Astrocyte of the spinal cord (primary cell): ENCODE measurements around the gene ZNF211.

ENCODE experiments used
- DNase-seq: peaks from one replicate; pipeline ENCODE4 v3.0.0; 2011; ENCODE audit warnings: low read depth, low spot score
- H3K4me3 ChIP-seq: 2 replicates; pipeline ENCODE4 v1.5.1; 2011; ENCODE audit warnings: low read depth, mild to moderate bottlenecking, low read length, moderate library complexity
- CTCF ChIP-seq: IDR thresholded peaks from 2 replicates; pipeline ENCODE4 v1.5.1; 2012; ENCODE audit warnings: low read depth, mild to moderate bottlenecking, low read length, inconsistent platforms
- in situ Hi-C: cut with HindIII; loops from 2 replicates; pipeline ENCODE4 v1.10.0; 2017; ENCODE audit warnings: low sequenced_read_pairs

Gene ZNF211

GRCh38 chr19:57653689-57654088 is 20.7 kb downstream of the ZNF211 start:
- no peak for TF ChIP-seq CTCF
- DNase-seq, result no peak
- H3K4me3 ChIP-seq, result no peak overlapping the region
- in situ Hi-C loops, result no loop called here

- DNase-seq, result no peak
- in situ Hi-C loops, result no loop called here
- no peak for TF ChIP-seq CTCF
- no peak overlapping the region for H3K4me3 ChIP-seq
Observed at GRCh38 chr19:57655443-57655842, 22.5 kb downstream of the ZNF211 start.

GRCh38 chr19:57656346-57656745 is 23.4 kb downstream of the ZNF211 start:
- in situ Hi-C loops, result no loop called here
- no peak overlapping the region for H3K4me3 ChIP-seq
- no peak for DNase-seq
- TF ChIP-seq CTCF, result no peak

GRCh38 chr19:57664269-57665127 is 31.5 kb downstream of the ZNF211 start:
- peak; percentile 61 for DNase-seq
- peak overlapping the region; percentile 51 for H3K4me3 ChIP-seq
- in situ Hi-C loops, result no loop called here
- TF ChIP-seq CTCF, result no peak

DNA sequence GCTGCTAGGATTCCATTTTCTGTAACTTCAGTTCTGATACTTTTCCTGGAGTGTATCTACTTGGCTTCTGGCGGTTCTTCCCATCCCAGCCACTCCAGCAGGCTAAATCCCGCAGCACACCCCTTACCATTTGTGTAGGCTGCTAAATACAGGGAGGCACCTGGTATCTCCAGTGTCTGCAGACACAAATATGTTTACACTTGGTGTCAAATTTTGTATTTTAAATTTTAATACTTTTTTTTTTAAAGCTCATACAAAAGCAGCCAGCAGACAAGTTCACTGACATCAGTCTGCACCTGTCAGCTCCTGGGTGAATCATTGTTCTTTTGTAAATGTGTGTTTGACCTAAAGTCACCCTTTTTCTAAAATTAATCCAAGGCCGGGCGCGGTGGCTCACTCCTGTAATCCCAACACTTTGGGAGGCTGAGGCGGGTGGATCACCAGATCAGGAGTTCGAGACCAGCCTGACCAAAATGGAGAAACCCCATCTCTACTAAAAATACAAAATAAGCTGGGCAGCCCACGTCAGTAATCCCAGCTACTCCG is 32.4 kb downstream of the ZNF211 start:
- no peak for DNase-seq
- TF ChIP-seq CTCF, result no peak
- in situ Hi-C loops, result no loop called here
- no peak overlapping the region for H3K4me3 ChIP-seq

DNA sequence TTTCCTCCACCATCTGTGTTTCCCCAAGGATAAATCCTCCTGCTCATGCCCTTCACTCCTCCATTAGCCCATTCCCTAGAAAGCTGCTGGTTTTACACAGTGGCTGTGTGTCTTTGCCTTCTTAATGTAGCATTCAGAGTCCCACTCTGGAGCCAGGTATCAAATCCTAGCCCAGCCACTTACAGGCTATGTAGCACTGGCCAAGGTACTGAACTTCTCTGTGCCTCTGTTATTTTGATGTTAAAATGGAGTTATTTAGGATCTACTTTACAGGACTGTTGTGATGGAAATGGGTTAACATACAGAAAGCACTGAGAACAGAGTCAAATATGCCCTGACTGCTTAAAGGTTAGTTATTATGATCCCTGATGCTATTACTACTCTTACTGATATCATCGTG is 34.3 kb downstream of the ZNF211 start:
- in situ Hi-C loops, result no loop called here
- no peak for DNase-seq
- no peak for TF ChIP-seq CTCF
- H3K4me3 ChIP-seq, result no peak overlapping the region
